NCI-H2196 treated with DMSO at 0.1 percent for 48 hours (cell line): ENCODE data around the gene LPCAT3.
"Not testable (repeated sequence)": the region's sequence is repeated elsewhere in the genome, so short reads cannot be mapped to it uniquely, and the experiment has no call there.

ENCODE experiments used
- DNase-seq: peaks from one replicate; lab custom pipeline; 2025; ENCODE audit not compliant: unreplicated experiment; lab: John Stamatoyannopoulos, UW

Gene LPCAT3

GRCh38 chr12:7038591-7038990 is 20.3 kb upstream of the LPCAT3 start:
- DNase-seq: no peak

- not testable (repeated sequence) for DNase-seq
These were observed 19.1 kb upstream of the LPCAT3 start for GRCh38 chr12:7037411-7037810.

- no peak for DNase-seq
These were observed 17.2 kb upstream of the LPCAT3 start for GRCh38 chr12:7035463-7035862.

GRCh38 chr12:7034464-7034863 is 16.2 kb upstream of the LPCAT3 start:
- no peak for DNase-seq

- no peak for DNase-seq
These were observed 14.7 kb upstream of the LPCAT3 start for GRCh38 chr12:7032990-7033389.

- DNase-seq: no peak
These were observed 13.0 kb upstream of the LPCAT3 start for GRCh38 chr12:7031306-7031705.

GRCh38 chr12:7026854-7027253 is 8.6 kb upstream of the LPCAT3 start:
- DNase-seq: no peak

- no peak for DNase-seq
These were observed 4.8 kb upstream of the LPCAT3 start for GRCh38 chr12:7023114-7023513.

GRCh38 chr12:7021956-7022355 is 3.7 kb upstream of the LPCAT3 start:
- no peak for DNase-seq

- DNase-seq: no peak
These were observed 830 bp upstream of the LPCAT3 start for GRCh38 chr12:7019043-7019569.

- DNase-seq: no peak
These were observed 366 bp downstream of the LPCAT3 start for GRCh38 chr12:7017870-7018349.

GRCh38 chr12:7016958-7017571 is 1.2 kb downstream of the LPCAT3 start:
- DNase-seq: no peak

GRCh38 chr12:7015555-7016370 is 2.5 kb downstream of the LPCAT3 start:
- DNase-seq: no peak

GRCh38 chr12:7013101-7013500 is 5.2 kb downstream of the LPCAT3 start:
- DNase-seq: no peak

GRCh38 chr12:7012024-7012607 is 6.2 kb downstream of the LPCAT3 start:
- no peak for DNase-seq

GRCh38 chr12:7011398-7011797 is 6.9 kb downstream of the LPCAT3 start:
- not testable (repeated sequence) for DNase-seq

GRCh38 chr12:7009512-7009911 is 8.8 kb downstream of the LPCAT3 start:
- DNase-seq: no peak

GRCh38 chr12:7008864-7009263 is 9.4 kb downstream of the LPCAT3 start:
- DNase-seq: no peak

- no peak for DNase-seq
These were observed 11.6 kb downstream of the LPCAT3 start for GRCh38 chr12:7006639-7007038.

GRCh38 chr12:7005311-7005710 is 13.0 kb downstream of the LPCAT3 start:
- DNase-seq: no peak

- no peak for DNase-seq
These were observed 13.4 kb downstream of the LPCAT3 start for GRCh38 chr12:7004840-7005239.

GRCh38 chr12:7004287-7004803 is 13.9 kb downstream of the LPCAT3 start:
- no peak for DNase-seq
